HepG2 (cell line): ENCODE measurements around the gene MAN2A1. TPM values are rescaled to one million over a fixed set of nuclear protein-coding genes. Genes with fewer than 3 reads are reported as not detected.

Source experiments
- BATF2 ChIP-seq: sonication (generic); formaldehyde crosslinking; IDR thresholded peaks from 2 replicates; pipeline ENCODE4 v1.8.0; 2022; ENCODE audit warnings: mild to moderate bottlenecking, missing genetic modification reagents, moderate library complexity
- BHLHE40 ChIP-seq: IDR thresholded peaks from 2 replicates; pipeline ENCODE4 v1.6.1; 2011; ENCODE audit warnings: low read length, improper control_type of control experiment
- CREB1 ChIP-seq, 2 experiments: fragments of 450-650 bp in 1 of 2; IDR thresholded peaks; 2 replicates each; pipeline ENCODE4 v1.6.1; 2016 to 2017; ENCODE audit warnings: control low read depth in 1 of 2, mild to moderate bottlenecking in 1 of 2, missing compliant biosample characterization in 1 of 2, missing genetic modification characterization in 1 of 2
- FOSL2 ChIP-seq: sonication (generic); formaldehyde crosslinking; IDR thresholded peaks from 2 replicates; pipeline ENCODE4 v1.4.0; 2020; ENCODE audit warnings: missing genetic modification reagents
- GABPB1 ChIP-seq: IDR thresholded peaks from 2 replicates; pipeline ENCODE4 v1.6.1; 2016; ENCODE audit warnings: mild to moderate bottlenecking, missing genetic modification reagents, moderate library complexity, missing compliant biosample characterization
- HDAC6 ChIP-seq: fragments of 200-600 bp; sonication (generic); IDR thresholded peaks from 2 replicates; pipeline ENCODE4 v1.7.0; 2017; ENCODE audit warnings: mild to moderate bottlenecking, antibody characterized with exemption, low read length, low read depth
- HMGXB4 ChIP-seq, 2 experiments: sonication (generic) in 1 of 2; formaldehyde crosslinking in 1 of 2; IDR thresholded peaks; 2 replicates each; pipeline versions ENCODE4 v1.4.0 to v1.6.1; 2018 to 2020; ENCODE audit warnings: missing genetic modification reagents in 2 of 2, borderline replicate concordance in 1 of 2, low read depth in 1 of 2, mild to moderate bottlenecking in 1 of 2, missing biosample characterization in 1 of 2
- HOXA9 ChIP-seq: sonication (generic); formaldehyde crosslinking; IDR thresholded peaks from 2 replicates; pipeline ENCODE4 v1.8.1; 2022; ENCODE audit warnings: missing genetic modification reagents, mild to moderate bottlenecking, moderate library complexity, borderline replicate concordance
- HOXD1 ChIP-seq: sonication (generic); formaldehyde crosslinking; IDR thresholded peaks from 2 replicates; pipeline ENCODE4 v1.5.0; 2020; ENCODE audit warnings: missing genetic modification reagents
- NRL ChIP-seq: sonication (generic); formaldehyde crosslinking; IDR thresholded peaks from 2 replicates; pipeline ENCODE4 v1.5.0; 2020; ENCODE audit warnings: missing genetic modification reagents, mild to moderate bottlenecking, moderate library complexity, borderline replicate concordance
- PHF8 ChIP-seq: sonication (generic); formaldehyde crosslinking; IDR thresholded peaks from 2 replicates; pipeline ENCODE4 v1.5.0; 2020; ENCODE audit warnings: missing genetic modification reagents
- RFXAP ChIP-seq: sonication (generic); formaldehyde crosslinking; IDR thresholded peaks from 2 replicates; pipeline ENCODE4 v1.4.0; 2020; ENCODE audit warnings: missing genetic modification reagents, borderline replicate concordance
- SMAD1 ChIP-seq: sonication (generic); formaldehyde crosslinking; IDR thresholded peaks from 2 replicates; pipeline ENCODE4 v1.4.0; 2020; ENCODE audit warnings: missing genetic modification reagents, low read depth, mild to moderate bottlenecking, borderline replicate concordance
- ZNF331 ChIP-seq: sonication (generic); formaldehyde crosslinking; IDR thresholded peaks from 2 replicates; pipeline ENCODE4 v1.4.0; 2020; ENCODE audit warnings: missing genetic modification reagents
- ZNF350 ChIP-seq: sonication (generic); formaldehyde crosslinking; IDR thresholded peaks from 2 replicates; pipeline ENCODE4 v1.4.0; 2020; ENCODE audit warnings: mild to moderate bottlenecking, low read depth, missing genetic modification reagents, borderline replicate concordance
- ZNF431 ChIP-seq: sonication (generic); formaldehyde crosslinking; IDR thresholded peaks from 2 replicates; pipeline ENCODE4 v1.9.0; 2022; ENCODE audit warnings: missing genetic modification reagents, low read depth, mild to moderate bottlenecking, borderline replicate concordance
- ZNF441 ChIP-seq: sonication (generic); formaldehyde crosslinking; IDR thresholded peaks from 2 replicates; pipeline ENCODE4 v1.7.0; 2021; ENCODE audit warnings: missing genetic modification reagents, borderline replicate concordance
- ZNF460 ChIP-seq: sonication (generic); formaldehyde crosslinking; IDR thresholded peaks from 2 replicates; pipeline ENCODE4 v1.5.1; 2020; ENCODE audit warnings: missing genetic modification reagents, mild to moderate bottlenecking, borderline replicate concordance
- ZSCAN31 ChIP-seq: sonication (generic); formaldehyde crosslinking; IDR thresholded peaks from 2 replicates; pipeline ENCODE4 v1.5.0; 2020; ENCODE audit warnings: low read depth, mild to moderate bottlenecking, missing genetic modification reagents
- polyA plus RNA-seq, 8 experiments: library from polyadenylated mRNA; depleted of rRNA in 3 of 8; stranded (reverse) in 7 of 8; unstranded in 1 of 8; fragments of >200 nt; fragmentation: Illumina TruSeq in 4 of 8; extraction: Trizol in 4 of 8; gene quantifications; 2 replicates each; pipeline versions ENCODE4 v1.2.1 to v1.2.3, GENCODE V29; 2011 to 2016; ENCODE audit warnings: low read depth in 4 of 8, missing spikeins in 1 of 8, mixed read lengths in 1 of 8; ENCODE audit not compliant: insufficient read depth in 1 of 8
- total RNA-seq, 5 experiments: library from RNA; depleted of rRNA; stranded (reverse); fragments of >200 nt; fragmentation: Illumina TruSeq; extraction: Trizol; gene quantifications; 2 replicates each; pipeline ENCODE4 v1.2.3, GENCODE V29; 2016; ENCODE audit warnings: low read depth in 1 of 5
- TF ChIP-seq, protein P1 (sequence below): sonication (generic); formaldehyde crosslinking; IDR thresholded peaks from 2 replicates; pipeline ENCODE4 v1.5.0; 2020; ENCODE audit warnings: missing genetic modification reagents
- TF ChIP-seq, protein P2 (sequence below): sonication (generic); formaldehyde crosslinking; IDR thresholded peaks from 2 replicates; pipeline ENCODE4 v1.5.0; 2020; ENCODE audit warnings: missing genetic modification reagents
- TF ChIP-seq, protein P3 (sequence below): sonication (generic); formaldehyde crosslinking; IDR thresholded peaks from 2 replicates; pipeline ENCODE4 v1.5.0; 2020; ENCODE audit warnings: missing genetic modification reagents

The MAN2A1 gene
- total and polyA plus RNA-seq, 2 of the 13 experiments (the other 11 are each of a cell fraction or from before 2014, with no cell fraction given): 56.2 to 80.5 TPM

DNA sequence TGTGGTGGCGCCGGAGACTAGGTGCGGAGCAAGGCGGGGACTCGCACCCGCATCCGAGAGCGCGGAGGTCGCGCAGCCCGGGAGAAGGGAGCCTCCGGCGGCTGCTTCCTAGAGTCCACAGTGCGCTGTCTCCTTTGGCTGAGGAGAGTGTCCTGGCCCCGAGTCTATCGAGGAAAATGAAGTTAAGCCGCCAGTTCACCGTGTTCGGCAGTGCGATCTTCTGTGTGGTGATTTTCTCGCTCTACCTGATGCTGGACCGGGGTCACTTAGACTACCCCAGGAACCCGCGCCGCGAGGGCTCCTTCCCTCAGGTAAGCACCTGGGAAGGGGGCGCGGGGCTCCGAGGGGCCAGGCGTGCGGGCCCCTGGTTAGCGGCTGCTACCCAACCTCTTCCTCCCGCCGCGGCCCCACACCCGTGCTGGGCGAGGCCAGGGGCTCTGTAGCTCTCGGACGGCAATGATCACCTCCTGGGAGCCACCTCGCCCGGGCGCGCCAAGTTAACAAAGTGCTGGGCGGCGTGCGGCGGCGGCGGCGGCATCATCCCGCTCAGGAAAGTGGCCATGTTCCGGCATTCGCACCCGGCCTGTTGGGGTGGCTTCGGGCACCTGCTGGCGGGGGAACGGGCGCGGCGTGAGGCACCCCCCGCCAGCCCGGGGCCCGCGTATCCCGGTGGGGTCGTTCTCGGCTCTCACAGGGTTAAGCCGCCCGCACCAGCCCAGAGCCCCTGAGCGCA lies 681 bp downstream of the MAN2A1 start (continued):
- TF ChIP-seq SMAD1 (CRISPR knock-in tag) (no peak), ZNF431 (CRISPR knock-in tag) (no peak), PHF8 (CRISPR knock-in tag) (peak; percentile 35; the same call in 1 of the 2 replicates), ZNF331 (no peak), GABPB1 (CRISPR knock-in tag) (peak; percentile 1), HDAC6 (no peak), HMGXB4 (CRISPR knock-in tag; IDR thresholded peaks at IDR 0.05; ENCODE audit: borderline replicate concordance in 1 of 2, low read depth in 1 of 2) (no peak), HOXD1 (CRISPR knock-in tag) (peak; percentile 47; the same call in 1 of the 2 replicates), CREB1 (IDR thresholded peaks at IDR 0.05) (no peak), CREB1 (CRISPR knock-in tag; IDR thresholded peaks at IDR 0.05) (no peak), BHLHE40 (no peak), ZNF460 (no peak), ZSCAN31 (peak; percentile 11; the same call in 1 of the 2 replicates), RFXAP (CRISPR knock-in tag) (0 out of 2 replicates have a peak, but pooled peaks have one; percentile 39), HOXA9 (CRISPR knock-in tag) (peak; percentile 57), BATF2 (CRISPR knock-in tag) (0 out of 2 replicates have a peak, but pooled peaks have one; percentile 19), ZNF441 (CRISPR knock-in tag) (no peak; the same call in 1 of the 2 replicates), ZNF350 (CRISPR knock-in tag) (no peak), NRL (CRISPR knock-in tag) (no peak), FOSL2 (CRISPR knock-in tag) (no peak)
- TF ChIP-seq, protein P1, sequence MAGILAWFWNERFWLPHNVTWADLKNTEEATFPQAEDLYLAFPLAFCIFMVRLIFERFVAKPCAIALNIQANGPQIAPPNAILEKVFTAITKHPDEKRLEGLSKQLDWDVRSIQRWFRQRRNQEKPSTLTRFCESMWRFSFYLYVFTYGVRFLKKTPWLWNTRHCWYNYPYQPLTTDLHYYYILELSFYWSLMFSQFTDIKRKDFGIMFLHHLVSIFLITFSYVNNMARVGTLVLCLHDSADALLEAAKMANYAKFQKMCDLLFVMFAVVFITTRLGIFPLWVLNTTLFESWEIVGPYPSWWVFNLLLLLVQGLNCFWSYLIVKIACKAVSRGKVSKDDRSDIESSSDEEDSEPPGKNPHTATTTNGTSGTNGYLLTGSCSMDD (CRISPR knock-in tag): no peak
- TF ChIP-seq, protein P2, sequence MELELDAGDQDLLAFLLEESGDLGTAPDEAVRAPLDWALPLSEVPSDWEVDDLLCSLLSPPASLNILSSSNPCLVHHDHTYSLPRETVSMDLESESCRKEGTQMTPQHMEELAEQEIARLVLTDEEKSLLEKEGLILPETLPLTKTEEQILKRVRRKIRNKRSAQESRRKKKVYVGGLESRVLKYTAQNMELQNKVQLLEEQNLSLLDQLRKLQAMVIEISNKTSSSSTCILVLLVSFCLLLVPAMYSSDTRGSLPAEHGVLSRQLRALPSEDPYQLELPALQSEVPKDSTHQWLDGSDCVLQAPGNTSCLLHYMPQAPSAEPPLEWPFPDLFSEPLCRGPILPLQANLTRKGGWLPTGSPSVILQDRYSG (CRISPR knock-in tag): no peak
- TF ChIP-seq, protein P3, sequence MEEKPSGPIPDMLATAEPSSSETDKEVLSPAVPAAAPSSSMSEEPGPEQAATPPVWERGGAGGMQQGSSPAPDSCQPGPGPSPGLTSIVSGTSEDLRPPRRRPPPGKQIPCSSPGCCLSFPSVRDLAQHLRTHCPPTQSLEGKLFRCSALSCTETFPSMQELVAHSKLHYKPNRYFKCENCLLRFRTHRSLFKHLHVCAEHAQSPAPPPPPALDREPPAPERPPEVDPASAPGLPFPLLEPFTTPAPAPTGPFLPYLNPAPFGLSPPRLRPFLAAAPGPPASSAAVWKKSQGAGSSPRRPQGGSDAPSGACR (CRISPR knock-in tag): peak; percentile 44; the same call in 1 of the 2 replicates
